GM12878 (cell line): ENCODE measurements around the gene BBS9. TPM values are rescaled to one million over a fixed set of nuclear protein-coding genes. Genes with fewer than 3 reads are reported as not detected.
A peak's percentile ranks its signal among the peaks of the same experiment; 100 is the strongest.

Experiments
- ATAC-seq: fragments of 200-7000 bp; cut with Tn5 transposase; 3 replicates; pipeline ENCODE4 v1.9.1; 2020; ENCODE audit warnings: mild to moderate bottlenecking, moderate library complexity
- BruUV-seq: library from RNA; stranded (reverse); fragments of 400-500 nt; replicated peaks from 2 replicates; lab custom pipeline; 2021; lab: Mats Ljungman, UMichigan
- CTCF ChIA-PET: fragments of 300-600 bp; sonication (Branson Sonifier 250); formaldehyde crosslinking; extraction: SDS; loops from one replicate; lab custom pipeline; 2021; ENCODE audit warnings: inconsistent platforms; lab: Yijun Ruan, JAX
- POLR2A ChIA-PET: fragments of 350-600 bp; formaldehyde crosslinking; extraction: SDS; loops from one replicate; lab custom pipeline; 2021; ENCODE audit warnings: inconsistent platforms; lab: Charles Lee
- RAD21 ChIA-PET: fragments of 300-600 bp; sonication (Branson Sonifier 250); formaldehyde crosslinking; loops from one replicate; lab custom pipeline; 2023; ENCODE audit warnings: antibody characterized with exemption; ENCODE audit not compliant: unreplicated experiment; lab: Charles Lee
- SMC1A ChIA-PET: fragments of 300-600 bp; sonication (Branson Sonifier 250); formaldehyde crosslinking; loops from one replicate; lab custom pipeline; 2023; ENCODE audit not compliant: unreplicated experiment, uncharacterized antibody; lab: Charles Lee
- DNase-seq: peaks from one replicate; pipeline ENCODE4 v3.0.0-alpha.2; 2011; ENCODE audit warnings: low read depth, low spot score
- FAIRE-seq: peaks from 3 replicates; lab custom pipeline; 2011; peaks lifted over from hg19 to GRCh38; lab: Jason Lieb, UNC
- H2AFZ ChIP-seq: 2 replicates; pipeline ENCODE4 v1.6.0; 2011; ENCODE audit warnings: low read depth, low read length, control low read depth; ENCODE audit not compliant: control insufficient read depth
- H3K27ac ChIP-seq: 2 replicates; pipeline ENCODE4 v1.5.1; 2011; ENCODE audit warnings: control low read depth; ENCODE audit not compliant: control insufficient read depth, insufficient read depth
- H3K27me3 ChIP-seq, 2 experiments: replicated peaks in 1 of 2; 2 replicates each; pipeline versions ENCODE4 v1.6.0 to v1.6.1; 2011; ENCODE audit warnings: low read length in 1 of 2; ENCODE audit not compliant: control insufficient read depth in 2 of 2, insufficient read depth in 2 of 2
- H3K36me3 ChIP-seq, 2 experiments: 2 replicates each; pipeline ENCODE4 v1.5.1; 2011; ENCODE audit warnings: low read length in 1 of 2; ENCODE audit not compliant: control insufficient read depth in 2 of 2, insufficient read depth in 2 of 2
- H3K4me1 ChIP-seq: 2 replicates; pipeline ENCODE4 v1.6.1; 2011; ENCODE audit warnings: mild to moderate bottlenecking, low read length, moderate library complexity, mixed read lengths; ENCODE audit not compliant: control insufficient read depth, insufficient read depth
- H3K4me2 ChIP-seq: 2 replicates; pipeline ENCODE4 v1.6.0; 2011; ENCODE audit warnings: control low read depth; ENCODE audit not compliant: control insufficient read depth, insufficient read depth
- H3K4me3 ChIP-seq: fragments of 200-600 bp; sonication (generic); 2 replicates; pipeline ENCODE4 v1.5.1; 2016
- H3K79me2 ChIP-seq: 2 replicates; pipeline ENCODE4 v1.6.0; 2011; ENCODE audit warnings: low read length; ENCODE audit not compliant: control insufficient read depth, insufficient read depth
- H3K9ac ChIP-seq: 2 replicates; pipeline ENCODE4 v1.8.0; 2011; ENCODE audit warnings: low read length, control low read depth, mixed read lengths; ENCODE audit not compliant: control insufficient read depth, insufficient read depth
- H3K9me3 ChIP-seq: replicated peaks from 3 replicates; pipeline ENCODE4 v1.5.1; 2011; ENCODE audit warnings: mild to moderate bottlenecking, low read length; ENCODE audit not compliant: control insufficient read depth, insufficient read depth
- H4K20me1 ChIP-seq: 2 replicates; pipeline ENCODE4 v1.6.0; 2011; ENCODE audit not compliant: control insufficient read depth, insufficient read depth
- CEBPZ ChIP-seq: fragments of 150-350 bp; IDR thresholded peaks from 2 replicates; pipeline ENCODE4 v1.6.1; 2016; ENCODE audit warnings: low read depth, low read length
- CTCF ChIP-seq, 3 experiments: IDR thresholded peaks in 2 of 3; conservative IDR thresholded peaks in 1 of 3; 2 replicates each; pipeline ENCODE4 v1.5.1; 2011; ENCODE audit warnings: low read depth in 3 of 3, low read length in 3 of 3, mild to moderate bottlenecking in 3 of 3, control low read depth in 2 of 3, moderate library complexity in 2 of 3, inconsistent platforms in 1 of 3, mixed read lengths in 1 of 3; ENCODE audit not compliant: control insufficient read depth in 2 of 3, insufficient read depth in 1 of 3; ENCODE audit errors: extremely low read depth in 1 of 3
- HDGF ChIP-seq: fragments of 450-650 bp; IDR thresholded peaks from 2 replicates; pipeline ENCODE4 v1.6.1; 2016; ENCODE audit warnings: antibody characterized with exemption
- IKZF1 ChIP-seq: fragments of 450-650 bp; conservative IDR thresholded peaks from 2 replicates; pipeline ENCODE4 v1.6.1; 2017; ENCODE audit warnings: antibody characterized with exemption, mild to moderate bottlenecking
- RAD21 ChIP-seq: IDR thresholded peaks from 2 replicates; pipeline ENCODE4 v1.6.1; 2011; ENCODE audit warnings: mild to moderate bottlenecking, low read depth, low read length, moderate library complexity; ENCODE audit not compliant: insufficient read depth
- RFX5 ChIP-seq: IDR thresholded peaks from 2 replicates; pipeline ENCODE4 v1.6.1; 2011; ENCODE audit warnings: low read depth, low read length, improper control_type of control experiment
- SMARCA5 ChIP-seq: fragments of 450-650 bp; IDR thresholded peaks from 2 replicates; pipeline ENCODE4 v1.6.1; 2017; ENCODE audit warnings: mild to moderate bottlenecking
- TAF1 ChIP-seq: IDR thresholded peaks from 2 replicates; pipeline ENCODE4 v1.6.1; 2011; ENCODE audit warnings: mild to moderate bottlenecking, low read depth, low read length, borderline replicate concordance
- ZNF687 ChIP-seq: fragments of 450-650 bp; IDR thresholded peaks from 2 replicates; pipeline ENCODE4 v1.6.1; 2017; ENCODE audit warnings: mild to moderate bottlenecking, moderate library complexity
- WGBS: methylation state at CpG from one replicate; pipeline ENCODE4 v1.1.6; 2016; ENCODE audit warnings: low lambda C conversion rate; ENCODE audit not compliant: insufficient replicate concordance, insufficient coverage; ENCODE audit errors: missing lambda C conversion rate; 5-methylcytosine and 5-hydroxymethylcytosine counted together
- in situ Hi-C: fragments of 300-500 bp; cut with MboI; formaldehyde crosslinking; loops from 9 replicates; pipeline ENCODE4 v1.14.3; 2018; ENCODE audit warnings: mixed read lengths
- intact Hi-C: fragments of 100-400 bp; cut with micrococcal nuclease; formaldehyde crosslinking; loops from one replicate; pipeline ENCODE4 v1.14.2; 2022; ENCODE audit not compliant: unreplicated experiment
- polyA plus RNA-seq, 11 experiments: library from polyadenylated mRNA; depleted of rRNA in 4 of 11; unstranded in 6 of 11; stranded (reverse) in 5 of 11; fragments of >200 nt; fragmentation: Nextera tagmentation in 4 of 11; fragmentation: Illumina TruSeq in 1 of 11; extraction: Ambion mirVana in 4 of 11; extraction: Trizol in 1 of 11; gene quantifications; 1 replicate in 1 of 11; 2 replicates in 10 of 11; pipeline versions ENCODE4 v1.2.1 to v1.2.3, GENCODE V29; 2011 to 2016; ENCODE audit warnings: inconsistent platforms in 2 of 11, missing spikeins in 2 of 11, low read depth in 1 of 11
- total RNA-seq, 4 experiments: library from RNA; depleted of rRNA in 3 of 4; stranded (reverse); fragments of >200 nt in 3 of 4; fragmentation: Illumina TruSeq in 1 of 4; extraction: Trizol in 1 of 4; gene quantifications; 2 replicates each; pipeline versions ENCODE4 v1.2.1 to v1.2.3, GENCODE V29; 2013 to 2021

BBS9 gene
- total and polyA plus RNA-seq, 10 of the 15 experiments (the other 5 are each of a cell fraction or from before 2014, with no cell fraction given): 1.2 to 5.6 (median 2.3) TPM

- SMC1A ChIA-PET: interaction anchor here (0.9 to 1.4 kb wide), 6 partner anchors 11 to 196 kb away, joined by 3 read pairs; no protein-coding TSS in a partner anchor
- CTCF ChIA-PET: interaction anchor here (0.7 to 2.2 kb wide), 2 partner anchors 107 to 345 kb away, joined by 3 to 9 read pairs; no protein-coding TSS in a partner anchor
- H3K27ac ChIP-seq: no peak overlapping the region
- no peaks in the 10 kb centered on the region for H3K36me3 ChIP-seq
- H4K20me1 ChIP-seq: no peaks in the 10 kb centered on the region
- no peaks in the 10 kb centered on the region for H3K4me1 ChIP-seq
- H3K9ac ChIP-seq: no peak overlapping the region
- FAIRE-seq (no peak), ATAC-seq (no peak), DNase-seq (no peak)
- no peak overlapping the region for H2AFZ ChIP-seq
- H3K79me2 ChIP-seq: no peaks in the 10 kb centered on the region
- RAD21 ChIA-PET: no interaction called here
- no peaks in the 10 kb centered on the region for H3K9me3 ChIP-seq
- H3K4me2 ChIP-seq: no peak overlapping the region
- intact Hi-C loops (no loop called here), in situ Hi-C loops (no loop called here)
- POLR2A ChIA-PET: no interaction called here
- BruUV-seq: no TSS peak
- no peak for TF ChIP-seq IKZF1
- no peak for TF ChIP-seq HDGF
- TF ChIP-seq SMARCA5: no peak
- peak in 1 of 3 experiments; percentile 12; a peak in 1 of 6 replicates for TF ChIP-seq CTCF (IDR thresholded peaks at IDR 0.05 in 2 of 3, conservative IDR thresholded peaks at IDR 0.05 in 1 of 3; ENCODE audit: control insufficient read depth in 2 of 3, extremely low read depth in 1 of 3, insufficient read depth in 1 of 3, low read depth in 3 of 3, low read length in 3 of 3)
- no peak for TF ChIP-seq TAF1
- peak; percentile 36 for TF ChIP-seq RAD21
- TF ChIP-seq RFX5: no peak
- TF ChIP-seq ZNF687: no peak
- no peak for TF ChIP-seq CEBPZ
- 100% methylated on average over 1 of the region's 1 CpG for WGBS
- H3K4me3 ChIP-seq: no peak overlapping the region
- H3K27me3 ChIP-seq: no peaks in the 10 kb centered on the region
These were observed 401.3 kb downstream of the BBS9 start for GRCh38 chr7:33530664-33531063.
